ENCODE measurements around the gene NELFA. TPM values are rescaled to one million over a fixed set of nuclear protein-coding genes. Genes with fewer than 3 reads are reported as not detected.

Gene NELFA
- total RNA-seq, 4 donors from 2014 or later: 27.7 to 56.9 (median 42.8) TPM

GRCh38 chr4:1962980-1963379, 45.8 kb downstream of the NELFA start:
- Histone ChIP-seq H3K36me3 (peaks cover 0 to 55% (median 0%) of the 10 kb centered on the region in 3 donors), H3K27ac (no peak overlapping the region), H3K4me1 (no peaks in the 10 kb centered on the region), H3K27me3 (no peaks in the 10 kb centered on the region), H3K4me3 (no peak overlapping the region), H3K9me3 (no peaks in the 10 kb centered on the region)
- no peak for TF ChIP-seq CTCF (IDR thresholded peaks at IDR 0.05)
- no peak for TF ChIP-seq POLR2A (IDR thresholded peaks at IDR 0.05)
- no peak for DNase-seq

GRCh38 chr4:1961563-1961962, 47.2 kb downstream of the NELFA start:
- TF ChIP-seq CTCF (IDR thresholded peaks at IDR 0.05) (no peak), POLR2A (IDR thresholded peaks at IDR 0.05) (no peak)
- Histone ChIP-seq H3K27ac (no peak overlapping the region), H3K36me3 (peaks cover 0 to 65% (median 0%) of the 10 kb centered on the region in 3 donors), H3K4me1 (no peaks in the 10 kb centered on the region), H3K9me3 (no peaks in the 10 kb centered on the region), H3K27me3 (no peaks in the 10 kb centered on the region), H3K4me3 (no peak overlapping the region)
- DNase-seq: no peak

- Histone ChIP-seq H3K36me3 (peaks cover 0 to 70% (median 0%) of the 10 kb centered on the region in 3 donors), H3K4me1 (no peaks in the 10 kb centered on the region)
- no peak for DNase-seq
These were observed 47.7 kb downstream of the NELFA start for GRCh38 chr4:1961038-1961437.

GRCh38 chr4:1960170-1960825, 48.5 kb downstream of the NELFA start:
- Histone ChIP-seq H3K9me3 (no peaks in the 10 kb centered on the region), H3K27ac (no peak overlapping the region), H3K4me3 (no peak overlapping the region), H3K4me1 (no peaks in the 10 kb centered on the region), H3K27me3 (no peaks in the 10 kb centered on the region), H3K36me3 (peaks cover 0 to 76% (median 0%) of the 10 kb centered on the region in 3 donors)
- no peak for DNase-seq
- no peak for TF ChIP-seq POLR2A (IDR thresholded peaks at IDR 0.05)
- no peak for TF ChIP-seq CTCF (IDR thresholded peaks at IDR 0.05)

More at GRCh38 chr4:1961038-1961437, 47.7 kb downstream of the NELFA start:
- H3K27me3 ChIP-seq: no peaks in the 10 kb centered on the region
- TF ChIP-seq POLR2A (IDR thresholded peaks at IDR 0.05): no peak
- TF ChIP-seq CTCF (IDR thresholded peaks at IDR 0.05): no peak
- H3K9me3 ChIP-seq: no peaks in the 10 kb centered on the region
- no peak overlapping the region for H3K4me3 ChIP-seq
- no peak overlapping the region for H3K27ac ChIP-seq

GRCh38 chr4:1959104-1959384, 49.7 kb downstream of the NELFA start:
- Histone ChIP-seq H3K27ac (no peak overlapping the region), H3K4me1 (no peaks in the 10 kb centered on the region), H3K36me3 (peaks cover 0 to 81% (median 0%) of the 10 kb centered on the region in 3 donors), H3K4me3 (no peak overlapping the region), H3K27me3 (no peaks in the 10 kb centered on the region), H3K9me3 (no peaks in the 10 kb centered on the region)
- no peak for TF ChIP-seq CTCF (IDR thresholded peaks at IDR 0.05)
- no peak for TF ChIP-seq POLR2A (IDR thresholded peaks at IDR 0.05)
- no peak for DNase-seq

Data from Peyer's patch (tissue), 4 donors.